HG02973 (cell line): ENCODE data around the gene PHYHIPL.

ENCODE experiments used
- ATAC-seq: cut with Tn5 transposase; IDR thresholded peaks from one replicate; pipeline ENCODE4 v1.9.1; 2021; ENCODE audit warnings: moderate library complexity; ENCODE audit not compliant: unreplicated experiment

The PHYHIPL gene

DNA sequence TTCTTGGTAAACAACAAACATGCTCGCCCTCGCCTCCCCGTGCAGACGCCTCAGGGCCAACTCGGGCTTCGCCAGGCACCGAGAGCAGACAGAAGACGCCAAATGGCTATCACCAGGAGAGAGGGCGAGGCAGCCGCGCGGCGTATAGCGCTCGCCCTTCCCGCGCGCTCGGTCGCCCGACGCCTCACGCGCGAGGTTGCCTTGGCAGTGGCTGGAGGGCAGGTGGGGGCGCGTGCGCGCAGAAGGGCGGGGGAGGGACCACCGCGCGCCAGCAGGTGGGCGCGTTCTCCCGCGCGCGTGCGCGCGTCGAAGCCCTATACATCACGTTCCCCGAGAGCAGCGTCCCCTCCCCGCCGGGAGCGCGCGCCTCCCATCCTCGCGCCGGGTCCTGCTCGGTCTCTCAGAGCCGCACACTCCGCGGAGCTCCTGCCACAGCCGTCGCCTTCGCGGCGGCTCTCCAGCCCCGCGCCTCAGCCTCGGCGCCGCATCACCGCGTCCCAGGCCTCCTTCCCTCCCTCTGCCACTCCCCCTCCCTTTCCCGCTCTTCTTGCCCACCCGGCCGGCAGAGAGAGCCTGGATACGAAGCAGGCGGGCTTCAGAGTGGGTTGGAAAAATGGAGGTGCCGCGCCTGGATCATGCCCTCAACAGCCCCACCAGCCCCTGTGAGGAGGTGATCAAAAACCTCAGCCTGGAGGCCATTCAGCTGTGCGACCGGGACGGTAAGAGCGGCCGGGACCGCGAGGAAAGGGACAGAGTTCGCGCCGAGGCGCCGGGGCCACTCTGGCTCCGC is at the start of gene PHYHIPL:
Gene PHYHIPL, plus strand, starts transcription at position 403 of the 790 bp plus-strand sequence. Its CDS starts 211 bp downstream, at position 614.
- no peak for ATAC-seq

DNA sequence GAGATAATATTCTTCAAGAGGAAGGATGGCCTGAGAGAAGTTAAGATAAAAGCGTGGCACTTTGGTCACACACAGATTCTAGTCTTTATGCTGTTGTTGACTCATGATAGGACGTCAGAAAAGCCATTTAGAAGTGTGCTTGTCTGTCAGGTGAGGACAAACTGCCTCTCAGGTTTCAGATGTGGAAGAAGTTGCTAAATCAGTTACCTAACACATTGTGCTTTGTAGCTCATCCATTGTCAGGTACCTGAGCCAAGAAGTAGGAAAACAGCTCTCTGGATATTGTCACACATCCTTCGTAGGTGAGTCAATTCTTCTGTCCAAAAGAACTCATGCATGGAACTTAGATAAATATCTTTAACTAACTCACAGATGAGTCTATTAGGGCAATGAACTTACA is 49.5 kb upstream of the PHYHIPL start:
- ATAC-seq: no peak

DNA sequence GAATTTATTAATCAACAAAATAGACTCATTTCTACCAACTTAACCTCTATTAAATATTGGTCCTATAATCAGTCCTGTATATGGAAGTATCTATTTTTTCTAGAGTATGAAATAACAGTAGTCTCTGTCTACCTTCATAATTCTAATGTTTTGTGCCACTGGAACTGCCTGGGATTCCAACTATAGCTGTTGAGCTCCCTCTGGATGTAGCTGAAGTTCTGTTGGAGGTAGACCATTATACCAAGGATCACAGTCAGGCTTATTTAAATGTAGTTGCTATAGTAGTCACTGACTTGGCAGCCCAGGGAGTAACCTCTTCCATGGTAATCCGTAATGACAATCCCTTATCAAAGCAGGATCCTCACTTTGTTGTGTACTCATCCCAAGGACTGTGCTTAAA is 48.5 kb upstream of the PHYHIPL start:
- ATAC-seq: no peak

DNA sequence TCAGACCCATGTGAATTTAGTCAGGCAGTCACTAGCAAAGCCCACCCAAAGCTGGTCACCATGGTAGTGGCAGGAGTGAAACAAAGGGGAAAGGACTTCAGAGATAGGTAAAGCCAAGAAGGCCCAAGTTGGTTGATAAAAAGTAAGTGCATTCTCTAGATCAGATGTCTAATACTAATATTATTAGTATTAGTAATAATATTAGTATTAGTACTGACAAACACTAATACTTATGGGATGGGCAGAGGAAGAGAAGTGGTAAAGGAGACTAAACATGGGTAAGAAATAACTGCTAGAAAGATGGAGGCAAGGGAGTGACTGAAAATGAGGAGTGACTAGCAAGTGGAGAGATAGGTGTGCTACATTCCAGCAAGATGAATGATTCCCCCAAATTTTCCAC is 46.6 kb upstream of the PHYHIPL start:
- ATAC-seq: no peak

DNA sequence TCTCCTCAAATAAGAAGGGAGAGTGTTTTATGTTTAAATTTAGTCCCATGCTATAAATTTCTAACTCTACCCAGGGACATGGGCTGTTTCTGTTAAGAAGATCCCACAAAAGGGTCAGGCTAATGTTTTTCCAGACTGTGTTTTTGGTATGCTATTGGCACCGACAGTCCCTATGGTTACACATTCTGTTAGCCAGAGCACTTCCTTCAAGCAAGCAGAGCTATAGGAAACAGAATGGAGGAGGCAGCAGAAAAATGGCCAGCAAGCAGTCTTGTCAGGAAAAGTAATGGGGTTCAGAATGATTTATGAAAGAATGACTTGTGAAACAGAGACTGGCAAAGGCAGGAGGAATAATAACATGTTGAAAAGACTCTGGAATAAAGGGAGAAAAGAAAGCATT is 44.8 kb upstream of the PHYHIPL start:
- no peak for ATAC-seq

DNA sequence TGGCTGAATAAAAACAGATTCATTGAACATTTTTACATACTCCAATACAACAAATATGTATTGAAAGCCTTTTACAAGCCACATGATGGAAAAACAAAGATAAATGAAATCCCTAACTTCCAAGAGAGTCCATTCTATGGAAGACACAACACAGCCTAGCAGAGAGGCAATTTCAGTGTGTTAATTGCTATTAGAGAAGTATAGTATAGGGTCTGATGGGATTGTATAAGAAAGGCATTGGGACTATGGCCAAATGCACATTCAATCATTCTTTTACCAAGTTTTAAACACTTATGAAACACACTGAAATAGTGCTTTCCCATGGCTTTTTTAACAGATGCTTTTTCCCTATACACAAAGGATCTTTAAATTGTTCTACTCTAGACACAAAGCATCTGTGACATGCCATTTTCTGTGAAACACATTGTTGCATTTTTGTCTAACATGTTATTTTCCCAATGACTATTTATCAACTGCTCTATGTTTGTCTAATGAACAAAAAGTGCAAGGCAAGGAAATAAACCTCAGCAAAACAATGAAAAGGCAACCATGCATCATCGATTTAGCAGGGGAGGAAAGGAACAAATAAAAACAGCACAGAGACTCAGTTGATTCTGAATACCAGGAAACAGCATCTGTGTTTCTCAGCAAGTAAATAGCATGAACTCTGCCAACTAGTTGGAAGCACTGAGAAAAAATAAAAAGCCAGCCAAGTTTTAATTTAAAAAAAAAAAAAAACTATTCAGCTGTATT is 42.4 kb upstream of the PHYHIPL start:
- no peak for ATAC-seq

DNA sequence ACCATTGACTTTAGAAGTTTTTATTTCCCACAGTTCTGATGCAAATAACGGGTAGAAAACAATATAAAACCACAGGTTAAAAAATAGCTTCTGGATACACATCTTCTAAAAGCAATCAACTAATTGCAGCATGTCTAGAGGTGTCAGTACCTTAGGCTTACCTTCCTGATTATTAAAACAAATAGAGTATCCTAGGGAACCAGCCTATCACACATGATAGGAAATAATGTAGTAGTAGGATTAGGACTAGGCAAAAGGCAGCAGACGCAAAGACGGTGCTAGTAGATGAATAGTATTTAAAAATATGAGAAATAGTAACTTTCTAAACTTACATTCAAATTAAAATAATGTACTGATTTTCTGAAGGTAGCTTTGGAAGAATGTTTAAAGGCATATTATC is 41.7 kb upstream of the PHYHIPL start:
- no peak for ATAC-seq

DNA sequence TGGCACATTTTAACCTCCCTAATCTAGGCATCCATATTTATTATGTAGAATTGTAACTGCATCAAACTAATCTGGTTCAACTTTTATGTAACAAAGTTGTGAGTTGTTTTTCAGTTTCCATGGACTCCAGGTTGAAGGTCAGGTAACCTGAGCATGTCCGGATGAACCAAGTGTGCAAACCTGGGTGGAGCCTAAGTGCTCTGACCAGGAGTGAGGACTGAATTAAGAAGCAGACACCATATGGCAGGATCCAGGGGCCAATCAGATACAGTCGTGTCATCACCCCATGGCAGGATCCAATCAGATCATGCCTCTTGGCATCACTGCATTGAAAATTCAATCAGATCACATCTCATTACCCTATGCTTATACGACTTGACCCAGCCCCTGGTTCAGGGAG is 41.2 kb upstream of the PHYHIPL start:
- ATAC-seq: no peak

DNA sequence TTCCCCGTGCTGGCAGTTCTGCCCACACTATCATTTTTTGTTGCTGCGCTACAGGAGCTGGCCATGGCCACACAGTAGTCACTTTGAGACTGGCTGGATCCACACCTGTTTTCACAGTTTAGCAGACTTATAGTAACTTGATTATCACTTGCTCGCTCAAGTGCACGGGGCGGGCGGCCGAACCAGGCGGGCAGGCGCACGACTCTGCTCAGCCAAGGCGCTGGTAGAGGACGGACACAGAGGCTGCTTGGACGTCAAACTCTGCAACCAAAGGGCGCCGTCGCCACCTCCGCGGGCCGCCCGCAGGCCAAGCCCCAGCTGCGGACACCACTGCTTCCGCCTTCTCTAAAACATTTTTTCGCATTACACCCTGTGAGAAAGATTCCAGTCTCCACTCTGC is 38.4 kb upstream of the PHYHIPL start:
- ATAC-seq: no peak

DNA sequence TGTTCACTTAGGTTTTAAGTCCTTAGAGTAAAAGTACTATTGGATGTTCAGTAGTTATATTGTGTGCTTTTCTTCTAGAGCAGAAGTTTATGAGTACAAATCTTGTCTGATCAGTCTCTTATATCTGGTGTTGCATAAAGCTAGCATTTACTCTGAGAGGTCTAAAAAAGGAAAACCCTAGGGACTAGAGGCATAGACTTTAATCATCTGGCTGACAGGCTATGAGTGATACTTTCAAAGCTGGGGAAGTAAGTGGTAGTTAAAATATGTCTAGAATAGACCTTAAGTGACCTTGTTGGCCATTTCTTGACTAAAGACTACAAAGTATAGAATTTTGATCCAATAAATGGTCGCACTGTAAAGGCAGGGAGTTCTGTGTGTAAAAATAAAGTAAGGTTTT is 32.9 kb upstream of the PHYHIPL start:
- ATAC-seq: no peak

DNA sequence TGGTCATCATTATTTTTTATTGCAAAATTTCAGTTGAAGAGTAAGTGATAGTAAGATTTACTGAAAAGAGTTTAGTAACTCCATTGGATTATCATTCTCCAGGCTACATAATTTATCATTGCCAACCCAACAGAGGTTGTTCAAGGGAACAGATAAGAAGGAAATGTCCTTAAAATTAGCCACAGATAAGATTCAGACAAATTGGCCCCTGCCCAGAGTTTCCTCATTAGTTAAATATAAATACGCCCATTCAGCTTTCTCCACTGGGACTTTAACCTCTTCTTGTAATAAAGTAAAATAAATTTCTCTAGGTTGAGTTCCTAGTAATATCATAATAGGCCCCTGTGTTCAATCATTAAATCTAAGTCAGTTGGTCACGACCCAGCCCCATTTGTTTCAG is 27.7 kb upstream of the PHYHIPL start:
- ATAC-seq: no peak

DNA sequence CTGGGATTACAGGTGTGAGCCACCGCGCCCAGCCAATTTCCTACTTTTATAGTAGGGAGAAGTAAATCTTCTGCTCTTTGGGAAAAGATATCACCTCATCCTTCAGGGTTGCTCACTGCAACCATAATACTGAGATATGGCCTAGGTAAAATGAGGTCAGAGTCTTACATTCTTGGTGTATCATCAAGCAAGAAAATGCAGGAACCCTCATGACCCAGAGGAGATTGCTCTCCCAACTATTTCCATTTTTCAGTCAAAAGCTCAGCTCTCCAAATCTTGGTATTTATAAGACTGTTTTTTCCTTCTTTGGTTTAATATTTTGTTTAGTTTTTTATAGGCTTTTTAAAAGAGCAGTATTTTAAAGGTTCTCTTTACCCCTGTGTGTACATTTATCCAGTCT is 20.9 kb upstream of the PHYHIPL start:
- no peak for ATAC-seq

DNA sequence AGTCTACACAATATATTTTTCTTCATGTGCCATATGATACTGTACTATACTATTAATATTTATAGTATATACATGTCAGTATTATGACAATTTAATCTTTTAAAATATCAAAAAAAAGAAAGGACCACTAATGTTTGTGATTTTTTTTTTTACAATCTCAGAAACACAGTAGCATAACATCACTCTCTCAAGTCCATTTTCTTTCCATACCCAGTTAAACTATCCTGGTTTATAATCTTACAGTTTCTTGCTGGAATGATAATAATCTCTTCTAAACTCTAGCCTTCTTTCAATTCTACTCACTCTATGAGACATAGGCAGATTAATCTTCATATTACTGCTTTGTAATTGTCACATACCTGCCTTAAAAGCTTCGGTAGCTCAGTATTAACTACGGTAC is 8.9 kb upstream of the PHYHIPL start:
- ATAC-seq: no peak

DNA sequence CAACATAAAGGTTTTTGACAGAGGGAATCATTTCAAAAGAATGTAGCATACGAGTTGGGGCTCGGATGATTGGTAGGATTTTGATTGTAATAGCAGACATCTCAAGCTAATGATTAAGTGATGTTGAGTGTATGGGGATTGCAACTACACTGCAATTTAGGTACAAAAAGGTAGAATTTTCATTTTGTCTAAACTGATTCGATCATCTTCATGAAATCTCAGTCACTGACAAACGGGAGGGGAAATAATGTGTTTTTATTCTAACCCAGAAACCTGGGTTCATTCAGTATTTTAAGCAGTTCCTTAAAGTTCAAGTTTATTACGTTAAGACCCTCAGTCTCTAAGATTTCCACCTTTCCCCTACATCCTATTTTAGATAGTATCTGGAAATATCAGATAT is 3.9 kb upstream of the PHYHIPL start:
- no peak for ATAC-seq

DNA sequence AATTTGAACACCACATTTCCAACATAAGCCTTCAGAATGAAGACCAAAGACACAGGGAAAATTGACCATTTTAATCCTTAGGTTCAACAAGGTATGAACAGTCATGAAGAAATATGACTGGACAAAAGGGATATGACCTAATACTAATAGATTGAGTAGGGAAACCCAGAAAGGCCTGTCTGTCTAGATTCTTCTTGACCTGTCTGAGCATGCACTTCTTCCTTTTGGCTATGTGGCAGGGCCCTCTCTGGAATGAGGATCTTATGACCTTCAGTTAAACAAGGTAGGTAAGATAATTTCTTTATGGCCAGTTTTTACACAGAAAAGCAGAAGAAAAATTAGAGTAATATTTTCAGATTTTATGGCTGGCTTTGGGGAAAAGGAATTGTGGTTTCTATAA is 3.0 kb upstream of the PHYHIPL start:
- ATAC-seq: no peak

DNA sequence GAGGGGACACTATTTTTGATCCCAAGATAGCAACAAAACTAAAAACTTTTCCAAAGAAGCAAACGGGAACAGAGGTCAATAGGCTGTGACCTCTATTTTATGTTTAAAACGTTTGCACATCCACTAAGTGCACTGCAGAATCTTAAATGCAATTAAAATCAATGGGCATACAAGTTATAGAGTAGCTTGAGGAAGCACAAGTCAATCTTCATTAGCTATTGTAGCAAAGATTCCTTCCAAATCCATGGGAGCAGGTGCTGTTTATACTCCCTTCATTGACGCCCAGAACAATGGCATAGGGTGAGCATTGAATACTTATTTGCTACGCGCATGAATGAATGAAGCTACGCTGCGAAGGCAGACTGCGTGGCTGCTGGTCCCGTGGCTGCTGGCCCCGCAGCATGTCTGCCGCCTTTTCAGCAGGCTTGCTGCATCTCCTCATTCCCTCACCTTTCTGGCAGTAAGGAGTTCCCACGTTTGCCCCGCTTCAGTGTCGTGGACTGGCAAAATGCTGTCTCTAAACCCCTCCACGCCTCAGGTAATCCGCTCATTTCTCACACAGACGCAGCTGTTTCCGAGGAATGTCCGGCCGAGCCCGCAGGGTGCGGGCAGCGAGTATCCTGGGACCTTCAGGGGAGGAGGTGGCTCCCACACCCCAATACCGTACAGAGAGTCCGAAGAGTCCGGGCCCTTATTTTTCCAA is 754 bp upstream of the PHYHIPL start:
- no peak for ATAC-seq

DNA sequence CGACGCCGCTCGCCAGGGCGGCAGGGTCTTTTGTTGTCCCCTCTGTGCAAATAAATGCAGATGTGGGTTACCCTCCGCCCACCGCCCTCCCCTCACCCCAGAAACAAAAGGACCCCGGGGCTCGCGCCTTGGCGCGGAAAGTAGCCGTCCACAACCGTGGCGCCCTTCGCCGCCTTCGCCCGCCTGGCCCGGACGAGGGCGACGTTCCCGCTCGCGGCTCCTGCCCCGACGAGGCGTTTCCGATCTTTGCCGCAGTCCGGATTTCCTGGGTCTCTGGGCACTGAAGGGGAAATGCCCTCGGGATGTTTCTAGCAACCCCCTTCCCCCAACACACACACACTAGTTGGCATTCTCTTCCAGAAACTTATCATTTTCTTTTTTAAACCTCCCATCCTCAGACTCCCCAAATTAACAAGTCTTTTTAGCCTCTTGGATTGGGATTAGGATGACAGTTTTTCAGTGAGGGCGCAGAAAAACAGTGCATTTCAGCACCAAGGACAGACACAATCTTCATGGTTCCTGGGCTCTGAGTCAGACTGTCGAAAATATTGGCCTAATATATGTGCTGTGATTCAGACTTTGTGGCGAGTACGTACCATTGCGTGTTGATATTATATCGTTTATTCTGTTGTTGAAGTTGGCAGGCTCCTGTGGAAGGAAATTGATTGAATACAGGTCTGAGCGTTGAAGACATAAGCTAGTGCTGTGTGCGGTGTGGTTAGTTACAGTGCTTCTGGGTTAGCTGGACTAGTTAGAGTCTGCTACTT is 771 bp downstream of the PHYHIPL start:
- ATAC-seq: no peak

DNA sequence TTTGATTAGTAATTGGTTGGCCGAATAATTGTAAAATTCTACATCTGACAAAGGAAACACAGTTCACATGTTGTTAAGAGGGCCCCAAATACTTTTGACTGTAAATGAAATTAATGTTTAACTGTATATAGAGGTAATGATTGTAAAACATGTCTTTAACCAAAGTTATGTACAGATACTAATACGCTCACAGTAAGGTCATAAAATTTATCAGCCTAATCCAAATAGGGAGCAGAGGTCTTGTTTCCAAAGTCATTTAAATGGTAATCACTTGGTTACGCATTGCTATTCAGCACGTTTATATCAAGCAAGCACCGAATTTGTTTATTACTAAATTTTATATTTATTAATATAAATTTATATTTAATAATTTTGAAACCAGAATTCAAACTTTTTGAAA is 1.4 kb downstream of the PHYHIPL start:
- ATAC-seq: no peak

DNA sequence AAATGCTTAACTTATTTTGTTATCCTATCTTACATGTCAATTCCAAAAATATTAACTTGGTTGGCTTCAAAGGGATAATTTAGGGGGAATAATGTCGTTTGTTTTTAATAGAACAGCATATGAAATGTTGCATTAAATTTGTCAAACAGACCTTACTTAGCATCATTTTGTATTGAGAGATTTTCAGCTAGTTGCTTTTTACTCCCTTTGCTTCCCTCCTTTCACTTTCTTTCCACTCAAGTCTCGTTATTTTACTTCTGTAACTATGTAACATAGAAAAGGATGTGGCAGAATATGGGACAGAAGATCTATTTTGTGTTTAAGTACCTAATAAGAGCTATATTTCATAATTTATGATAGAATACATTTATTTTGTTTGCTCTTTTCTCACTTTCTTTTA is 2.6 kb downstream of the PHYHIPL start:
- no peak for ATAC-seq

DNA sequence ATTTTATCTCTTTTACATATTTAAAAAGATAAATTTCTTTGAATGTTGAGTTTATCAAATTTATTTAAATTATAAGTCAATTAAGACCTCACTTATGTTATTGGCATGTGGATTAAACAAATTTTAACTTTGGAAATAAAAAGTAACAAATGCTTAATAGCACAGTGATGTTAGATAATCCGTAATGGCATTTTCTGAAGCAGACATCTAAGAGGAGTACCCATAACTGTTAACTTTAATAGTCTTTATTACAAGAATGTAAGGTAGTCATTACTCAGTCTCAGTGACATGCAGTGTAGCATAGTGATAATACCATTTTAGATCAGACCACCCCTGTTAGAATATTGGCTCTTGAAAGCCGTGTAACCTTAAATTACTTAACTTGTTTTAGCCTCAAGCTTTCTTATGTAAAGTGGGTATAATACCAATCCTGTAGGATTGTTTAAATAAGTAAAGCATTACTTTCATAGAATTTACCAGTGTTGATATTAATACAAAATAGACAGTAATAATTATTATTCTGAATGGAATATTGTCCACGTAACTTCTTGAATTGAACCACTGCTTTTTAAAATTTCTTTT is 4.3 kb downstream of the PHYHIPL start:
- ATAC-seq: no peak

DNA sequence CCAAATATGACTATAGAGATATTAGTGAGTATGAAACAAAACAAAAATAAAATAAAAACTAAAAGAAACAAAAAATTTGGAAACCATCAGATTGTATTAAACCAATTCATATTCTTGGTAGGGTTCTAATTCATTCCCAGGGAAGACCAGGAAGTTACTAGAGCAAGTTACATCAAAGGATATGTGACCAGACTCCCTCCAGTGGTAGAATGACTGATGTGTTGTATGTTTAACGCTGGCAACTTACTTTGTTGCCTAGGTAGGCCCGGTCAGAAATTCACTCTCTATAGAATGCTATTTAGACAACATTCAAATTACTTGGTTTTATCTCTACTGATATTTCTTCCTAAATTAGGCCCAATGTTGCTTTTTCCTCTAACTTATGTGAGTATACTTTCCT is 5.2 kb downstream of the PHYHIPL start:
- ATAC-seq: no peak
